Transverse colon (tissue), 4 donors: ENCODE data around the gene PKIG. TPM values are rescaled to one million over a fixed set of nuclear protein-coding genes. Genes with fewer than 3 reads are reported as not detected.
A peak's percentile ranks its signal among the peaks of the same experiment; 100 is the strongest.

Experiments used
- DNase-seq: peaks from one replicate; pipeline ENCODE4 v3.0.0-alpha.2; 2019
- H3K27ac ChIP-seq, 4 donors: fragments of 200-600 bp; sonication (generic); 2 replicates each; pipeline ENCODE4 v1.5.1; 2016 to 2018; ENCODE audit warnings: inconsistent platforms in 4 of 4
- H3K27me3 ChIP-seq: fragments of 200-600 bp; sonication (generic); 2 replicates; pipeline ENCODE4 v1.5.1; 2017; ENCODE audit warnings: inconsistent platforms
- H3K36me3 ChIP-seq, 4 donors: fragments of 200-600 bp; sonication (generic); 2 replicates each; pipeline ENCODE4 v1.5.1; 2017 to 2019; ENCODE audit warnings: inconsistent platforms in 4 of 4
- H3K4me1 ChIP-seq, 4 donors: fragments of 200-600 bp; sonication (generic); 2 replicates each; pipeline ENCODE4 v1.5.1; 2017 to 2020; ENCODE audit warnings: inconsistent platforms in 4 of 4
- H3K4me3 ChIP-seq, 4 donors: fragments of 200-600 bp; sonication (generic); 1 replicate in 1 of 4; 2 replicates in 3 of 4; pipeline versions ENCODE4 v1.5.1 to v1.6.1; 2017 to 2019; ENCODE audit warnings: inconsistent platforms in 4 of 4
- H3K9me3 ChIP-seq, 2 donors: fragments of 200-600 bp; sonication (generic); 2 replicates each; pipeline ENCODE4 v1.5.1; 2017 to 2019; ENCODE audit warnings: inconsistent platforms in 2 of 2
- CTCF ChIP-seq, 5 experiments: fragments of 200-600 bp in 3 of 5; fragments of 450-650 bp in 2 of 5; sonication (generic) in 3 of 5; IDR thresholded peaks; 1 replicate in 2 of 5; 2 replicates in 3 of 5; pipeline ENCODE4 v1.5.1; 2016 to 2017; ENCODE audit warnings: antibody characterized with exemption in 5 of 5, inconsistent platforms in 3 of 5, mild to moderate bottlenecking in 2 of 5, moderate library complexity in 1 of 5
- EP300 ChIP-seq: sonication (generic); formaldehyde crosslinking; IDR thresholded peaks from one replicate; pipeline ENCODE4 v1.6.1; 2017; ENCODE audit warnings: antibody characterized with exemption, low read depth
- POLR2A ChIP-seq: fragments of 450-650 bp; IDR thresholded peaks from one replicate; pipeline ENCODE4 v1.6.1; 2016; ENCODE audit warnings: antibody characterized with exemption, mild to moderate bottlenecking, moderate library complexity
- POLR2AphosphoS5 ChIP-seq, 3 donors: sonication (generic); formaldehyde crosslinking; IDR thresholded peaks; one replicate each; pipeline ENCODE4 v1.6.1; 2016; ENCODE audit warnings: antibody characterized with exemption in 3 of 3
- WGBS, 2 donors: methylation state at CpG; one replicate each; pipeline ENCODE4 v1.1.5; 2018; ENCODE audit warnings: low coverage in 1 of 2; 5-methylcytosine and 5-hydroxymethylcytosine counted together
- in situ Hi-C, 4 donors: fragments of 200-750 bp; cut with MboI; loops; one replicate each; pipeline versions ENCODE4 v1.15.0 to v1.15.1; 2017; ENCODE audit warnings: low sequenced_read_pairs in 3 of 4, low pct_ligation_motif_present in 1 of 4, low pct_unique_long_range_greater_than_20kb in 1 of 4
- intact Hi-C: fragments of 100-400 bp; cut with DNase I; formaldehyde crosslinking; loops from one replicate; pipeline ENCODE4 v1.15.1; 2023; ENCODE audit warnings: low total_unique reads
- total RNA-seq, 4 donors: library from RNA; depleted of rRNA; stranded (reverse); fragments of >200 nt; gene quantifications; one replicate each; pipeline ENCODE4 v1.1.0, GENCODE V29; 2016

PKIG gene
- total RNA-seq, 4 donors from 2014 or later, result 40.8 to 106 (median 80.4) TPM

GRCh38 chr20:44646023-44646640 is 63.8 kb downstream of the PKIG start:
- no peaks in the 10 kb centered on the region for H3K9me3 ChIP-seq
- intact Hi-C loops (no loop called here), in situ Hi-C loops (no loop called here)
- H3K4me1 ChIP-seq, result peaks cover 17 to 67% (median 33%) of the 10 kb centered on the region in 4 donors
- no peaks in the 10 kb centered on the region for H3K27me3 ChIP-seq
- no peak overlapping the region for H3K4me3 ChIP-seq
- H3K36me3 ChIP-seq, result no peaks in the 10 kb centered on the region
- 46% methylated on average over 4 of the region's 4 CpGs; no CpG with 5 or more reads in 1 of the 2 donors for WGBS, 2 donors
- peak overlapping the region; percentile 33 to 77 (median 49) for H3K27ac ChIP-seq
- TF ChIP-seq CTCF (IDR thresholded peaks at IDR 0.05), result no peak
- no peak for TF ChIP-seq EP300
- no peak for TF ChIP-seq POLR2A
- no peak for TF ChIP-seq POLR2AphosphoS5 (IDR thresholded peaks at IDR 0.05)
- peak; percentile 40 for DNase-seq

- Histone ChIP-seq H3K27me3 (no peaks in the 10 kb centered on the region), H3K27ac (peak overlapping the region; percentile 33 to 77 (median 49)), H3K36me3 (no peaks in the 10 kb centered on the region), H3K4me1 (peaks cover 17 to 68% (median 36%) of the 10 kb centered on the region in 4 donors), H3K4me3 (no peak overlapping the region), H3K9me3 (no peaks in the 10 kb centered on the region)
- peak; percentile 36 for DNase-seq
- intact Hi-C loops, result no loop called here
- WGBS, 2 donors, result 57 to 71% methylated on average over 2 to 10 of the region's 10 CpGs
- TF ChIP-seq POLR2A, result no peak
- TF ChIP-seq CTCF (IDR thresholded peaks at IDR 0.05), result no peak
- no peak for TF ChIP-seq EP300
- no peak for TF ChIP-seq POLR2AphosphoS5 (IDR thresholded peaks at IDR 0.05)
- in situ Hi-C loops, result no loop called here
Observed at GRCh38 chr20:44646641-44647274, 64.4 kb downstream of the PKIG start.

- H3K4me1 ChIP-seq, result peaks cover 5 to 62% (median 24%) of the 10 kb centered on the region in 4 donors
- WGBS, 2 donors, result 88% methylated on average over 5 of the region's 5 CpGs; no CpG with 5 or more reads in 1 of the 2 donors
- no peak for DNase-seq
- H3K27ac ChIP-seq, result peak overlapping the region in 2 of 4 donors; percentile 46 to 77
- in situ Hi-C loops, result no loop called here
- no peak overlapping the region for H3K4me3 ChIP-seq
- no peaks in the 10 kb centered on the region for H3K36me3 ChIP-seq
- no peaks in the 10 kb centered on the region for H3K27me3 ChIP-seq
- TF ChIP-seq CTCF (IDR thresholded peaks at IDR 0.05) (no peak), POLR2A (no peak), POLR2AphosphoS5 (IDR thresholded peaks at IDR 0.05) (no peak), EP300 (no peak)
- intact Hi-C loops, result no loop called here
- no peaks in the 10 kb centered on the region for H3K9me3 ChIP-seq
Observed at GRCh38 chr20:44648068-44648467, 65.7 kb downstream of the PKIG start.

- TF ChIP-seq POLR2A (no peak), POLR2AphosphoS5 (IDR thresholded peaks at IDR 0.05) (no peak), EP300 (no peak), CTCF (IDR thresholded peaks at IDR 0.05) (no peak)
- 83 to 87% methylated on average over 3 to 7 of the region's 7 CpGs for WGBS, 2 donors
- DNase-seq, result no peak
- H3K36me3 ChIP-seq, result no peaks in the 10 kb centered on the region
- H3K27me3 ChIP-seq, result no peaks in the 10 kb centered on the region
- H3K4me1 ChIP-seq, result peaks cover 0 to 58% (median 20%) of the 10 kb centered on the region in 4 donors
- H3K4me3 ChIP-seq, result no peak overlapping the region
- intact Hi-C loops, result no loop called here
- H3K9me3 ChIP-seq, result no peaks in the 10 kb centered on the region
- no peak overlapping the region for H3K27ac ChIP-seq
- in situ Hi-C loops, result no loop called here
Observed at GRCh38 chr20:44648579-44648978, 66.2 kb downstream of the PKIG start.
